ENCODE results near the gene CCDC188.
"Not testable (repeated sequence)": the region's sequence is repeated elsewhere in the genome, so short reads cannot be mapped to it uniquely, and the experiment has no call there.

Gene CCDC188

GRCh38 chr22:20171288-20172140, 20.7 kb upstream of the CCDC188 start:
- in situ Hi-C loops (cut with HindIII; ENCODE audit: low sequenced_read_pairs), result loop anchor here (5.0 kb wide), 1 partner anchor 71 kb away; no protein-coding TSS in a partner anchor

GRCh38 chr22:20170170-20170569, 19.3 kb upstream of the CCDC188 start:
- in situ Hi-C loops (cut with HindIII; ENCODE audit: low sequenced_read_pairs), result loop anchor here (5.0 kb wide), 1 partner anchor 72 kb away; no protein-coding TSS in a partner anchor

- in situ Hi-C loops (cut with HindIII; ENCODE audit: low sequenced_read_pairs), result no loop called here
Measured at GRCh38 chr22:20169253-20169822, 18.5 kb upstream of the CCDC188 start.

GRCh38 chr22:20167643-20168322, 16.9 kb upstream of the CCDC188 start:
- in situ Hi-C loops (cut with HindIII; ENCODE audit: low sequenced_read_pairs), result no loop called here

- in situ Hi-C loops (cut with HindIII; ENCODE audit: low sequenced_read_pairs), result no loop called here
Measured at GRCh38 chr22:20166703-20167102, 15.8 kb upstream of the CCDC188 start.

DNA sequence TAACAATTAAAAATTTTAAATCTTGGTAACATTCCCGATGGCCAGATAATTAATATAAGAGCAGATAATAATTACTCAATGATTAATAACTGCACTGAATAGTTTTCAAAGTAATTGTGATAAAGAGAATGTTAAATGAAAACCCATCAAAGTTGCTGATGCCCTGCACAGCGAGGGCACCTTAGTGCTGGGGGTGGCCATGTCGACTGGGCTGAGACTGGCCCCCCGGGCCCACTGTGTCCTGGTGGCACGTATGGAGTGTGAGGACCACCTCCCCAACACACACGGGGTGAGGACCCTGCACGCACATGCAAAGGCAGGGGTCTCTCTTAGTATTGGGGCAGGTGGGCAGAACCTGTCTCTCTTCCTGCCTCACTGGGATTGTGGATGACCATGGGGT, 15.1 kb upstream of the CCDC188 start:
- in situ Hi-C loops (cut with HindIII; ENCODE audit: low sequenced_read_pairs), result no loop called here

- in situ Hi-C loops (cut with HindIII; ENCODE audit: low sequenced_read_pairs), result no loop called here
Measured at GRCh38 chr22:20165421-20165820, 14.6 kb upstream of the CCDC188 start.

- in situ Hi-C loops (cut with HindIII; ENCODE audit: low sequenced_read_pairs), result no loop called here
Measured at GRCh38 chr22:20164863-20165262, 14.0 kb upstream of the CCDC188 start.

GRCh38 chr22:20160041-20160440, 9.2 kb upstream of the CCDC188 start:
- in situ Hi-C loops (cut with HindIII; ENCODE audit: low sequenced_read_pairs), result no loop called here

DNA sequence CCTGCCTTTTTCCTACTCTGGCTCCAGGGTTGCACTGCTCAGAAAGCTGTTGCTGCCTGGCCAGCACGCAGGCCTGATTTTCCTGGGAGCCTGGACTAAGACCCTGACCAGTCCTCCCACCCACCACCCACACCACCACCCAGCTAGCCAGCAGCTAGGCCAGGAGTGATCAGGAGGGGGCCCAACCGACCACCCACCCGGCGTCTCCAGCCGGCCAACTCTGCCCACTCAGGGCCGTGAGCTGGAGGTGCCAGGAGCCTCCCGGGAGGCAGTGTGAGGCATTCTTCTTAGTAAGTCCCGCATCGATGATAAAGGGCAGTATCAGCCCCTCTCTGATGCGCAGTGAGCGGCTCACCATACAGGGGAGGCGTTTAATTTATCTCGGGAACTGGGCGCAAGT, 8.7 kb upstream of the CCDC188 start:
- in situ Hi-C loops (cut with HindIII; ENCODE audit: low sequenced_read_pairs), result not testable (repeated sequence)

DNA sequence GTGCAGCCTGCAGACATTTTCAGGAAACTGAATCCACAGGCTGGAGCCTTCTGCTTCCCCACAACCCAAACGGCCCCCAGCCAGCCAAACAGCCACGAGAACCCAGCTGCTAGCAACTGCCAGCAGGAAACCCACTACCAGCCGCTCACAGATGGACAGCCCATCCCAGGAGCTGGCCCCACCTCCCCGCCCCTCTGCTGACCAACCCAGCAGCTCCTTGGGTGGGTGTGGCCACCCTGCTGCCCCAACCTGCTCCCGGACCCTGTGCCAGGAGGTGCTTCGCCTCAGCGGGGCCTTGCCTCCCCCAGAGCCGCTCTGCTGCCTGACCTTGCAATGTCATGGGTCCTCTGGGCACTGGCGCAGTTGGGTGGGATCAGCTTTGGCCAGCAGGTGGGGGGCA, 8.2 kb upstream of the CCDC188 start:
- in situ Hi-C loops (cut with HindIII; ENCODE audit: low sequenced_read_pairs), result no loop called here

- in situ Hi-C loops (cut with HindIII; ENCODE audit: low sequenced_read_pairs), result no loop called here
Measured at GRCh38 chr22:20158391-20159036, 7.7 kb upstream of the CCDC188 start.

- in situ Hi-C loops (cut with HindIII; ENCODE audit: low sequenced_read_pairs), result no loop called here
Measured at GRCh38 chr22:20157430-20158183, 6.8 kb upstream of the CCDC188 start.

DNA sequence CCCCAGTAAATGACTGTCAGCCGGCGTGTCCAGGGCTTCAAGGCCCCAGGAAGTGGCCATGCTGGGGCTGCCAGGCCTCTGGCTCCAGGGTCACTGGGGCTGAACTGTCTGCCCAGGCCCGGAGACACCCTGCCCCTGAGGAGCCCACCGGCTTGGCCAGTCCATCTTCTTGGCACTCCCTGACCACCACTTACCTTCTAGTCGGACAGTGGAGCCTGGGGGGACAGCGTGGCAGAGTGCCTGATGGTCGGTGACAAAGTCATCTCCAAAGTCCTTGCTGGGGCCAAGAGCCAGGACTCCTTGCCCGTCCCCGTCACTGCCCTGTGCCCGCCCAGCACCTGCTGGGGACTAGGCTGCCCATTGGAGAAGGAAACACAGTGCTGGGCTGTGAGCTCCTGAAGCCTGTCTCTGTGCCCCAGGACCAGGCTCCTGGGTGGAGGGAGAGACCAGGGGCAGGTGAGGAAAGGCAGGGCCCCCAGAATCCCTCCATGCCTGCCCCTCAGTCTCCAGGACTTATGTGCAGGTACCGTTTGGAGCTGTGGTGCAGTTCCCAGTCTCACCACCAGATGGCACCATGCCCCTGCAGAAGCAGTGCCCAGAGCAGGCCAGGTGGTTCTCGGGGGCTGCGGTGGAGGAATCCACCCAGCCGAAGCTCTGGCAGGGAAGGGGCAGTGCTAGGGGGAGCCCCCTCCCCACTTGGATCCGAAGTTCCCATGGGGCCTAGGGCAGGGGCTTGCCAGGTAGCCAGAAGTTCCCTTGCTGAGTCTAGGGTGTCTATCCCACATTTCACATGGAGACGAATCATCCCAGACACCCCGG, 6.0 kb upstream of the CCDC188 start:
- in situ Hi-C loops (cut with HindIII; ENCODE audit: low sequenced_read_pairs), result no loop called here

DNA sequence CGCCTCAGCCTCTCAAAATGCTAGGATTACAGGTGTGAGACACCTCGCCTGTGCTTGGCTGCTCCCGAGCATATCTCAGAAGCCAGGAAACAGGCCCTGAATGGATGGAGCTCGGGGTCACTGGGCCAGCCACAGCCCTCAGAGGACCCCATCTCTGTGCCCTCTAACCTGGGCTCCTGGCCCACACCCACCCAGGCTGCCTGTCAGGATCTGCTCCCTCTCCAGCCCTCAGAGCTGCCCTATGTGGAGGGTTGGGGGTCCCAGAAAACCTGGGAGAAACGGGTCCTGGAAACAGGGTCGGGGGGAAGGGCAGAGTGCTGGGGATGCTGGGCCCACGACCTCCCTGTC, 5.2 kb upstream of the CCDC188 start:
- in situ Hi-C loops (cut with HindIII; ENCODE audit: low sequenced_read_pairs), result no loop called here

- in situ Hi-C loops (cut with HindIII; ENCODE audit: low sequenced_read_pairs), result no loop called here
Measured at GRCh38 chr22:20155330-20156041, 4.6 kb upstream of the CCDC188 start.

DNA sequence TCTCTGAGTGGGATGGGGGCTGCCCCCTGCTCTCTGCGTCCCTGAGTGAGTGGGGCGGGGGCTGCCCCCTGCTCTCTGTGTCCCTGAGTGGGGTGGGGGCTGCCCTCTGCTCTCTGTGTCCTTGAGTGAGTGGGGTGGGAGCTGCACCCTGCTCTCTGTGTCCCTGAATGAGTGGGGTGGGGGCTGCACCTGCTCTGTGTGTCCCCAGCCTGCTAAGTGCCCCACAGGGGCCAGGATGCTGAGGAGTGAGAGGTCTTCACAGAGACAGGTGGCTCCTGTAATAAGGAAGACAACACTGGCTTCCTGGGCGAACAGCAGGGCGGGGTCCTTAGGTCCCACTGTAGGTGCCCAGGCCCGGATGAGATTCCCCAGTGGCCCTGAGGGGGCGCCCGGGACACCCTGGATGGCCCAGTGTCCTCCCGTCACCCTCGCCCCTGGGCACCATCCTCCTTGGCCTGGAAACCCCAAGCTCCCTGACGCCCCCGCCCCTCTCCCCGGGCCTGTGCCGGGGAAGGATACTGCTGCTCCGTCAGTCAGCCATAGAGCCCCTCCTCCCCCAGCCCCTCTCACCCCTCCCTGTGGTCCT, 3.8 kb upstream of the CCDC188 start:
- in situ Hi-C loops (cut with HindIII; ENCODE audit: low sequenced_read_pairs), result no loop called here

DNA sequence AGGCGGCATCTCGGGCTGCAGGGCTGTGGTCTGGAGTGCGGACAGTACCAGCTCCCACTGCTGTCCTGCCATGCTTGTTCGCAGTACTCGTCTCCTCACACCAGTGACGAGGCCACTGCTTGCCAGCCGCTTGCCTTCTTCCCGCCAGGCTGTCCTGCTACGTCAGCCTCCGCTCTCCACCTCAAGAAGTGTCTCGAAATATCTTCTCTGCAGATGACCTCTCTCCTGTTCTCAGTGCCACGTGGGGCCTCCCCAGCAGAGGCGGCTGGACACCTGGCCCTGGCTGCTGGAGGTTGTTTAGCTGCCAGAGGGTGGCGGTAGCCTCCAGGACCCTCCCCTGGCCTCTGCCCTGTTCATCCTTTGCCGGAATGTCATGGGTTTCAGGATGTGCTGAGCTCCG, 3.1 kb upstream of the CCDC188 start:
- in situ Hi-C loops (cut with HindIII; ENCODE audit: low sequenced_read_pairs), result no loop called here

DNA sequence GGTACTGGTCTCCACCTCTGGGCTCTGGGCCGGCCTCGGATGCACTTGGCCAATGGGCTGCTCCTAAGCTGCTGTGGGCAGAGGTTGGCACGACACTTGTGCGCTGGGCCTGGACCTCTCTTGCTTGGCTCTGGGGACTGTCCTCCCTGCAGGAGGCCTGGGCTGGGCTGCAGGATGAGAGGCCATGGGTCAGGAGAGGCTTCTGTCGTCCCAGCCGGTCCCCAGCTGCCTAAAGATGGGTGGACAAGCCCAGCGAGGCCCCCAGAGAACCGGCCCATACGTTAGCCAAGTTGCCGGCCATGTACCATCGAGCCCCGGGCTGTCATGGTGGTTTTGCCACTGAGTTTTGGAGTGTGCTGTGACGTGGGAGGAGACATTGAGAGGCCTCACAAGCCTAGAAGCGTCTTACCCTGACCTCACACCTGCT, 1.6 kb upstream of the CCDC188 start:
- in situ Hi-C loops (cut with HindIII; ENCODE audit: low sequenced_read_pairs), result no loop called here

Measured in endothelial cell of hepatic sinusoid (primary cell).